ENCODE data around the gene COL4A3.

DNA sequence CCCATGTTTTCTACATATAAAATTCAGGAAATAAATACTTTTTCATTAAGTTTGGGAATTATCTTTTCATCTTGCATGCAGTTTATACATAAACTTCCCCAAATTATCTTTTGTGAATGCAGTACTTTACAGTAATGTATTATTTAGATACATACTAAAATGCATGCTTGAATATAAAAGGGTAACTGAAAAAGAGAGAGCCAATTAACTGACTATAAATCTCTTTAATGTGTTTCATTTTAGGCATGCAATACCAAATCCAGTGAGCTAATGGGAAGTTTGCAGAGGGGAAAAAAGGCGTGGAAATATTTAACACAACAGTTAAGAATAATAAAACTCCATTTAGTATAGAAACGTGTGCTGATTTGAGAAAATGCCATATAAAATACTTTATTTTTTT lies 39.6 kb upstream of the COL4A3 start:
- no peak for TF ChIP-seq CBX2 (IDR thresholded peaks at IDR 0.05; ENCODE audit: borderline replicate concordance, low read depth)
- TF ChIP-seq, protein P1, sequence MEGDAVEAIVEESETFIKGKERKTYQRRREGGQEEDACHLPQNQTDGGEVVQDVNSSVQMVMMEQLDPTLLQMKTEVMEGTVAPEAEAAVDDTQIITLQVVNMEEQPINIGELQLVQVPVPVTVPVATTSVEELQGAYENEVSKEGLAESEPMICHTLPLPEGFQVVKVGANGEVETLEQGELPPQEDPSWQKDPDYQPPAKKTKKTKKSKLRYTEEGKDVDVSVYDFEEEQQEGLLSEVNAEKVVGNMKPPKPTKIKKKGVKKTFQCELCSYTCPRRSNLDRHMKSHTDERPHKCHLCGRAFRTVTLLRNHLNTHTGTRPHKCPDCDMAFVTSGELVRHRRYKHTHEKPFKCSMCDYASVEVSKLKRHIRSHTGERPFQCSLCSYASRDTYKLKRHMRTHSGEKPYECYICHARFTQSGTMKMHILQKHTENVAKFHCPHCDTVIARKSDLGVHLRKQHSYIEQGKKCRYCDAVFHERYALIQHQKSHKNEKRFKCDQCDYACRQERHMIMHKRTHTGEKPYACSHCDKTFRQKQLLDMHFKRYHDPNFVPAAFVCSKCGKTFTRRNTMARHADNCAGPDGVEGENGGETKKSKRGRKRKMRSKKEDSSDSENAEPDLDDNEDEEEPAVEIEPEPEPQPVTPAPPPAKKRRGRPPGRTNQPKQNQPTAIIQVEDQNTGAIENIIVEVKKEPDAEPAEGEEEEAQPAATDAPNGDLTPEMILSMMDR (IDR thresholded peaks at IDR 0.05), result no peak
